H1 (cell line): ENCODE data around the gene TTC34.

Experiments used
- RAD21 ChIP-seq, 2 experiments: IDR thresholded peaks in 1 of 2; conservative IDR thresholded peaks in 1 of 2; 2 replicates each; pipeline ENCODE4 v1.6.1; 2011; ENCODE audit warnings: low read depth in 2 of 2, low read length in 2 of 2, improper control_type of control experiment in 1 of 2, inconsistent platforms in 1 of 2, mild to moderate bottlenecking in 1 of 2, moderate library complexity in 1 of 2
- TF ChIP-seq, protein P1 (sequence below): IDR thresholded peaks from 2 replicates; pipeline ENCODE4 v1.6.1; 2012; ENCODE audit warnings: low read length, inconsistent platforms

DNA sequence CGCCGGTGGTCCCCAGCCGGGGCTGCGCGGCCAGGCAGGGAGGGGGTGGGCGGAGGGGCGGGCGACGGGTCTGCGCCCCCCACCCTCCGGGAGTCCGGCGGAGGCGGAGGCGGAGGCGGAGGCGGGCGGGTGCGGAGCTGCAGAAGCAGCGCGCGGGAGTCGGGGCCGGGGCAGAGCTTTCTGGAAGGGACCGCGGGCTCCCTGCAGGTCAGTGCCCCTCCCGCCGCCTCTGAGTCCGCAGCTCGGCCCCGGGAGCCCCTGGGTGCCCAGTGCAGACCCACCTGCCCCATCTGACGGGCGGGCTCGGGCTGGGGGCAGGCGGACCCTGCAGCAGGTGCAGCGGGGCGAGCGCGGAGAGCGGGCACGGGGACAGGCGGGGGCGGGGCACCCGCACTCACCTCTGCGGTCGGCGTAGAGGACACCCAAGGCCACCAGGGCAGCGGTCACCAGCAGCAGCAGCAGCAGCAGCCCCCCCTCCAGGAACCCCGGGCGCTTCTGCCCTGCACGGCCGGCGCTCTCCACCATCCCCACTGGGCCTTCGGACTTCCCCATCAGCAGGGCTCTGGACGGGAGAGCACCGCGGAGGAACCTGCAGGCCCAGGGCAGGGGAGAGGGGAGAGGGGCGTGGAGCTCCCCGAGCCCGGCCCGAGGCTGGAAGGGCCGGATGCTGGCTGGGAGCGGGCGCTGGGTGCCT, 172.4 kb downstream of the TTC34 start:
- no peak for TF ChIP-seq RAD21 (IDR thresholded peaks at IDR 0.05 in 1 of 2, conservative IDR thresholded peaks at IDR 0.05 in 1 of 2; ENCODE audit: low read depth in 2 of 2, low read length in 2 of 2)
- TF ChIP-seq, protein P1, sequence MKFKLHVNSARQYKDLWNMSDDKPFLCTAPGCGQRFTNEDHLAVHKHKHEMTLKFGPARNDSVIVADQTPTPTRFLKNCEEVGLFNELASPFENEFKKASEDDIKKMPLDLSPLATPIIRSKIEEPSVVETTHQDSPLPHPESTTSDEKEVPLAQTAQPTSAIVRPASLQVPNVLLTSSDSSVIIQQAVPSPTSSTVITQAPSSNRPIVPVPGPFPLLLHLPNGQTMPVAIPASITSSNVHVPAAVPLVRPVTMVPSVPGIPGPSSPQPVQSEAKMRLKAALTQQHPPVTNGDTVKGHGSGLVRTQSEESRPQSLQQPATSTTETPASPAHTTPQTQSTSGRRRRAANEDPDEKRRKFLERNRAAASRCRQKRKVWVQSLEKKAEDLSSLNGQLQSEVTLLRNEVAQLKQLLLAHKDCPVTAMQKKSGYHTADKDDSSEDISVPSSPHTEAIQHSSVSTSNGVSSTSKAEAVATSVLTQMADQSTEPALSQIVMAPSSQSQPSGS = no peak
